Fibroblast of skin of scalp (primary cell): ENCODE measurements around the gene SOCS1.

ENCODE experiments used
- DNase-seq: peaks from one replicate; pipeline ENCODE4 v3.0.0-alpha.2; 2013

SOCS1 gene

DNA sequence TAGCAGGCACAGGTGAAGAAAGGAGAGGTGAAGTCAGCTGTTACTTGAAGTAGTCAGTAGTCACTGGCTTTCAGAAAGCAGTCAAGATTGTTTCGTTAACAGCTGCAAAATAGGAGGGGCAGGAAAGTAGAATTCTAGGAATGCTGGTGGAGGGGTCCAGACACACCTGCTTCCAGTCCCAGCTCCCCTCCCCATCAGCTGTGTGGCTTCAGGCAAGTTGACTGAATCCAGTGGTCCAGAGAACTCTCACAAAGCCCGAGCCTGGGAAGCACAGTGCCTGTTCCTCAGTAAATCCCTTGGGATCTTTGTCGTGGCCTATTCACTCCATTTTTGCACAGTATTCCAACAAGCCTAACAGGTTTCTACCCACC is 4.6 kb upstream of the SOCS1 start:
- DNase-seq, result no peak

DNA sequence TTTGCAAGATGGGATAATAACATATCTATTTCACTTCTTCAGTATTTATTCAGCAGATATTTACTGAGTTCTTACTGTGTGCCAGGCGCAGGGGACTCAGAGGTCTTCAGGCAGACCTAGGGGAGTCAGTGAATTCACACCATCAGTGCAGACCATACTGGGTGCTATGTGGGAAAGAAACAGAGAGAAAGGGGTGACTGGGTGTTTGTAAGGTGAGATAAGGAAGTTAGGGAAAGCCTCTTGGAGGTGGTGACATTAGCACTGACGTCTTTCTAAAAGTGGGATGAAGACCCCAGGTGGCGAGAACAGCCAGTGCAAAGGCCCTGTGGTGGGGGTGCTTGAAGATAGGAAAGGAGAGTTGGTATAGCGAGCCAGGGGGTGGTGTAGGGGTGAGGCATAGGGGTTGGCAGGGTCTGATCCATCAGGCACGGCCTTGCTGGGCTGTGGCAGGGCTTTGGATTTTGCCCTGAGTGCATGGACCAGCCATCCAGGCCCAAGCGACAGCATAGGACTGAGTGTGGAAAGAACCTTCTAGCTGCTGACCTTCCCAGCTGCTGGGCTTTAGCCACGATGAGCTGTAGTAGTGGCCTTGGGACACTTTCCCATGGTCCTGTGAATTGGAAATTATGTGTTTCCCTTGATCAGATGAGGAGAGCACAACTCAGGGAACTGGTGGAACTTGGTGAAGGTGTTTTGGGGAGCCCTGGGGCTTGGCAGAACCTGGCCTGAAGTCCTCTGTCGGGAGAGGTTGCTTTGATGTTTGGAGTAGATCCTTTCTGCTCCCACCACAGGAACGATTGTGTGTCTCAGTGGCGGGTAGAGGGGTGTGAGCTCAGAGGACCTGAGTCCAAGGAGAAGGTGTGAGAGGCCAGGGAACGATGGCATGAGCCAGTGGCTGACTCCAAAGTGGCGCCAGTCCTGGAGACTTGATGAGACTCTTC is 3.9 kb upstream of the SOCS1 start:
- no peak for DNase-seq

DNA sequence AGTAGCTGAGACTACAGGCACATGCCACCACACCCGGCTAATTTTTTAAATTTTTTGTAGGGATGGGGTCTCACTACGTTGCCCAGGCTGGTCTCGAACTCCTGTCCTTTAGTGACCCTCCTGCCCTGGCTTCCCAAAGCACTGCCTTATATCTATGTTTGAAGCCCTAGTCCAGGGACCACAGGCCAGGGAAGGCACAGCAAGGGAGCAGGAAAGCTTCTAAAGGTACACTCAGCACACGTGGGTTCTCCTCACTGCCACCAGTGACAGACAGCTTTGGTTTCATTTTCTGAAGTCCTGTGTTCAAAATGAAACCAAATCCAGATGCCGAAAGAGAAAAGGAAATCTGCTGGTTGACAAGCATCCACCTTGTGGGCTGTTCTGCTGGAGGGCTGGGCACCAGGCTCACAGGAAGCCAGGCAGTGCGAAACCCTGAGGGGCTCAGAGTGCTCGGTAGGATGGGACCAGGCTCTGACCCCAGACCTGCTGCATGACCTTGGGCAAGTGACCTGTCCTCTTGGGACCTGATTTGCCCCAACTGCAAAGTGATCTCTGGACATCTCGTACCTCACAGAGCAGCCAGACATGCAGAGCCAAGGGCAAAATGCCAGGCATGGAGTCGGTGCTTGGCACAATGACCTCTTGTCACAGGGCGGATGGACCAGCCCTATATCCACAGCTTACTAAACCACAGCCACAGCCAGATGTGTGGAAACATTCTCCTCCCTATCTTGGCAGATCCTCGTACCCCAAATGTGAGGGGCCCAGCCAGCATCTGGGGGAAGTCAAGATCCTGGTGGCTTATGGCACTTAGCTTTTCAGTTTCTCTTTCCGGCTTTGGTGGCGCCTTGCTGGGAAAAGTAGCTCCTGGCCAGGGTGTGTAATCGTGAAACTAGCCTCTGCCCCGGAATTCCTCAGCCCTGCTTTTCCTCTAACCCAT is 2.8 kb upstream of the SOCS1 start:
- DNase-seq, result no peak

DNA sequence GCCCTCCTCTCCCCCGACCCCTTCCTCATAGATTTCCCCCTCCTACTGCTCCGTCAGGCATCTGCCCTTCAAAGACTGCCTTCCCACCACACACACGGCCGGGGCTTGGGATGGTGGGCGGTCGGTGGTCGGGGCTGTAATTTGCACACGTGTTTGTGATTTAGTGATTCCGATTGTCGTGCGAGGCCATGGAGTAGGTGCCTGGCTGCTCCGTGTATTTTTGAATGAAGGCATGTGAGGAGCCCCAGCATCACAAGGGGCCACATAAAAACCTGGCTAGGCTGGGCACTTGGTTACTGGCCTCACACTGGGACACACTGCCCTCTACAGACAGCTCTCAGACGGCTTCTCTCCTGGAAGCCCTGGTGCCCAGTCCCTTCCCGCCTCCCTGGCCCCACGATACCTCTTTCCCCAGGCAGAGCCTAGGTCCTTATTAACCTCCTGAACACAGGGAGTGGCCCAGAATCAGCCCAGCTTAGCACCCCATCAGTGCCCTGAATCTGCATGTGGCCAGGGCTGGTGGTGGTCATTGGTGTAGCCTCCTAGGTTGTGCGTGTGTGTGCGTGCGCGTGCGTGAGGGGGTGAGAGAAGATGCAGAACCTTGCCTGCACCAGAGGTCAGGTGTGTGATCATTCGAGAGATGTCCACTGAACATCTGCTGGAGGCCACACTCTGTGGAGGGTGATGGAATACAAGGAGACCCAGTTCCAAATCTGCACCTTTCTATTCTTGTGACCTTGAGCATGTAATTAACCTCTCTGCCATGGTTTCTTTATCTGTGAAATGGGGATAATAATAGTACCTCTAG is 1.3 kb upstream of the SOCS1 start:
- DNase-seq, result peak; percentile 82

DNA sequence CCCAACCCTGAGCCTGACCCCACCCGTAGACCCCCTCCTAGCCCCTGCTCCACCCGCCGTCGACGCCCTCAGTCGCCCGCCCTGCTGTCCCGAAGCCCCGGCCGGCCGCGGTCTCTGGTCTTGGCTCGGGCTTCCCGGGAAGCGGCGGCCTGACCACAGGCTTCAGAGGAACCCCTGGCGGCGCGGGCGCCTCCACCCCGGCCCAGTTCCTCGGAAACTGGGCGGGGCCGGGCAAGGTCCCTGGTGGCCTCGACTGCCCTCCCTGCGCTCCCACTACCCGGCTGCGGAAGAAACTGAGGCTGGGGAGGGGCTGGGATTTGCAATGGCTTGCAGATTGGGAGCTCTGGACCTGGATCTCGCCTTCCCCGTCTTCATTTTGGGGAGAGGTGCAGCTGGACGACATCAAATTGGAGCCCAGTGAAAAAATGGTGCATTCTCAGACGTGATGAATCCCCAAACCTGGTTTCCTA is 692 bp upstream of the SOCS1 start:
- DNase-seq, result peak; percentile 51

DNA sequence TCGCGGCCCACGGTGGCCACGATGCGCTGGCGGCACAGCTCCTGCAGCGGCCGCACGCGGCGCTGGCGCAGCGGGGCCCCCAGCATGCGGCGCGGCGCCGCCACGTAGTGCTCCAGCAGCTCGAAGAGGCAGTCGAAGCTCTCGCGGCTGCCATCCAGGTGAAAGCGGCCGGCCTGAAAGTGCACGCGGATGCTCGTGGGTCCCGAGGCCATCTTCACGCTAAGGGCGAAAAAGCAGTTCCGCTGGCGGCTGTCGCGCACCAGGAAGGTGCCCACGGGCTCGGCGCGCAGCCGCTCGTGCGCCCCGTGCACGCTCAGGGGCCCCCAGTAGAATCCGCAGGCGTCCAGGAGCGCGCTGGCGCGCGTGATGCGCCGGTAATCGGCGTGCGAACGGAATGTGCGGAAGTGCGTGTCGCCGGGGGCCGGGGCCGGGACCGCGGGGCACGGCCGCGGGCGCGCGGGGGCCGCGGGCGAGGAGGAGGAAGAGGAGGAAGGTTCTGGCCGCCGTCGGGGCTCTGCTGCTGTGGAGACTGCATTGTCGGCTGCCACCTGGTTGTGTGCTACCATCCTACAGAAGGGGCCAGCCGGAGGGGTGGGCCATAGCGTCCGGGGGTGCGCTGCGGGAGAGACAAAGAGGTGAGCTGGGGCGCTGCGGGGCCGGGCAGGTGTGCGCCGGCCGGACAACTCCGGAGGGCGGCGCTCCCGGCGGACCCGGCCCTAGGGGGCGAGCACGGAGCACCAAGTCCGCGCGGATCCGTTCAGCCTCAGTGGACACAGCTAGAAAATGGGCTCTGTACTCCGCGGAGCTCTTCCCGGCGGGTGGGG is 879 bp downstream of the SOCS1 start:
- DNase-seq, result peak; percentile 41

DNA sequence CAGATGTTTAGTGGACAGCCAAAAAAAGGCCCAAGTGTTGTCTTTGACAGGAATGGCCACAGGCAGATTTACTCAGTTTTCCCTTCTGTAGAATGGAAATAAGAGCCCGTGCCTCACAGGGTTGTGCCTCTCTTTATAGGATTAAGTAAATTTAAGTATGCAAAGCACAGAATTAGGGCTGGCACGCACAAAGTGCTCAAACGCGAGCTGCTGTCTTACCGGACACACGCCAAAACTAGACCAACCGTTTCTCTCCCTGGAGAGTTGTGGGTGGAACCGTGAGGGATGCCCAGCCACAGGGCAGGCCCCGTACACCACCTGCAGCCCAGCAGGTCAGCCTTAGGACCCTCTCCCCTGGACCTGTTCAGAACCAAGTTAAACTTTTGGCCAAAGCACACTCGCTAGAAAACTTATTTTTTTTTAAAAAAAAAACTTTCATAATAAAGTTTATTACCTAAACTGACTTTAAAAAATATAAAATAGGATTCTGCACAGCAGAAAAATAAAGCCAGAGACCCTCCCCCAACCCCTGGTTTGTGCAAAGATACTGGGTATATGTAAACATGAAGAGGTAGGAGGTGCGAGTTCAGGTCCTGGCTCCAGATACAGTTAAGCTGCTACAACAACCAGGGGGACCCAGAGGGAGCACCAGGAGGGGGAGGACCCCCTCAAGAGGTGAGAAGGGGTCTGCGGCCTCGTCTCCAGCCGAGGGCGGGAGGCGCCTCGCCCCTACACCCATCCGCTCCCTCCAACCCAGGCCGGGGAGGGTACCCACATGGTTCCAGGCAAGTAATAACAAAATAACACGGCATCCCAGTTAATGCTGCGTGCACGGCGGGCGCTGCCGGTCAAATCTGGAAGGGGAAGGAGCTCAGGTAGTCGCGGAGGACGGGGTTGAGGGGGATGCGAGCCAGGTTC is 1.8 kb downstream of the SOCS1 start:
- DNase-seq, result no peak

DNA sequence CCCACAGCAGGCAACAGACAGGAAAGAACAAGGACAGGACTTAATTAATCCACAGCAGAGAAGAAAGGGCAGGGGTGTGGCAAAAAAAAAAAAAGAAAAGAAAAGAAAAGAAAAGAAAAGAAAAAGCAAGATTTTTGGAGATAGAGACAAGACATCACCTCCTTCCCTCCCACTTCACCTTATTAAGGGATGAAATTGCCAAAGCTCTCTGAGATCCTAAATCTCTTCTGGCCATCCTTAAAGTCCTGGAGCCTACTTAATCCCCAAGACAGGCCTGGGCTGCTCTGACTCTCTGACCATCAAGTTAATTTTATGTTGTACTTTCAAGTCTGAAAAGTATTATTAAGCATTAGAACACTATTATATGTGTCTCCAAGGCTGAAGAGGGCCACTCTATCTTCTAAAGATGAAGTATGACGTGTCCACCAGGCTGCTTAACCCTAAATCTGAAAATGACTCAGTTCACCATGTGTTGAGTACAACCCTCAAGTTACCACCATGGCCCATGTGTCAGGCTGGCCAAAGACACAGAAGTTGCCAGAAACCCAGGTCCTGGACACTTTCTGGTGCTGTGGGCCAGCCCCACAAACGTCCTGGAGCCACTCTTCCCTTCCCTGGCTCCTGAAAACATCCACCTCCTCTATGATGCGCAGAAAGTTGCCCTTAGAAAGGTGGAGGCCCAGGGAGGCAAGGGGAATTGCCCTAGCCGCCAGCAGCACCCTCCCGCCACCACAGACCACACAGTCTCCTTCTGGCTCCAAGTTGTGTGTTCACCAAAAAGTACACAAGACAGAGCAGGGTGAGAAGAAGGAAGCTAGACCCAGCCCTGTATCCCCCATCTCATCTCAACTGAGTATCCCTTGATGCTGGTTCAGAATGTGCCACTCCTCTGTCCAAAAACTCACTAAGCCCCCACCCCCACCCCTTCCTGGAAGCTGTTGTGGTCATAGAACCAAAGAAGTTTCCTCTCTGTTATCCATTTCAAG is 2.7 kb downstream of the SOCS1 start:
- no peak for DNase-seq

DNA sequence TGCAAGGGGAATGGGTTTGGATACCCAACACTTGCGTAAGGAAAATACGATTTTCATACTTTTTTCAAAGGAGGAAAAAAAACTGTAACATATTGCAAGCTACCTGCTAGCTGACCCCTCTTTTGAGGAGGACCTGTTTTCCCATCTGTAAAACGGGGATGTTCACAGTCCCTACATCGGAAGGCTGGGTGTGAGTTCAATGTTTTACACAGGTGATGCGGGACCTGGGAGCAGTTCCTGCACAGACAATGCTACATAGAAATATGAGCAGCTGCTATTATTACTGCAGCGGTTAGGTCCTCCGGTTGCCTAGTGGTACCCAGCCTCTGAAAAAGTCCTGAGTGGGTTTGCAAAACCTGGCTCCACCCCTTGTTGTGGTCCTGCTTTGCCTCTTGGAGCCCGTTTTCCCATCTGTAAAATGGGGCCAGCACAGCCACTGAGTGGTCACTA is 3.5 kb downstream of the SOCS1 start:
- DNase-seq, result no peak

DNA sequence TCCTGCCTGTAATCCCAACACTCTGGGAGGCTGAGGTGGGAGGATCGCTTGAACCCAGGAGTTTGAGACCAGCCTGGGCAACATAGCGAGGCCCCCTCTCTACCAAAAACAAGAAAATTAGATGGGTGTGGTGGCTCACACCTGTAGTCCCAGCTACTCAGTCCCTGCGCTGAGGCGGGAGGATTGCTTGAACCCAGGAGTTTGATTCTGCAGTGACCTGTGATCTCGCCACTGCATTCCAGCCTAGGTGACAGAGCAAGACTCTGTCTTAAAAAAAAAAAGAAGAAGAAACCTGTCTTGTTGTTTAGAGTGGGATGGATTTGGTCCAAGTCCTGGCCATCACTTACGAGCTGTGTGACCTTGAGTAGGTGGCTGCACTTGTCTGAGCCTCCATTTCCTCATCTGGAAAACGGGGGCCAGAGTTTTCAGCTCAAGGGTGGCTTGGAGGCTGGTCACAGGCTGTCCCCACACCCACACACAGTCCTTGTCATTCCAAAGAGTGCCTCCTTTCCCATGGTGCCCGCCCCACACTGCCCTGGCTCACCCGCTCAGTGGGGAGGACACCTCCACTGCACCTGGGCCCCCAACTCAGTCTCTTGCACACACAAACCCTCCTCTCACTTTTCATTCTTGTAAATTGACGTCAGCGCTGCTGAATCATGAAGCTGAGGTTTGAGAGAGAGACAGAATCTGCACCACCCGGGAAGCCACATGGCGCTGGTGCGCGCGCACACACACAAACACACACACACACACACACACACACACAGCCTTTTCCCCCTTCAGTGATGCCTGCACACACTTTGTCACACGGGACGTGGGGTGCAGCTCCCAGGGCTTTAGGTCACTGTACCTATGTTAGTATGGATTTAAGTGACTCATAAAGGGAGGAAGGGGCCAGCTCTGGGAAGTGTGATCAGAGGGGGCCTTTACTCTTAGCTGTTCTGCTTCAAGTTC is 4.2 kb downstream of the SOCS1 start:
- peak; percentile 68 for DNase-seq

DNA sequence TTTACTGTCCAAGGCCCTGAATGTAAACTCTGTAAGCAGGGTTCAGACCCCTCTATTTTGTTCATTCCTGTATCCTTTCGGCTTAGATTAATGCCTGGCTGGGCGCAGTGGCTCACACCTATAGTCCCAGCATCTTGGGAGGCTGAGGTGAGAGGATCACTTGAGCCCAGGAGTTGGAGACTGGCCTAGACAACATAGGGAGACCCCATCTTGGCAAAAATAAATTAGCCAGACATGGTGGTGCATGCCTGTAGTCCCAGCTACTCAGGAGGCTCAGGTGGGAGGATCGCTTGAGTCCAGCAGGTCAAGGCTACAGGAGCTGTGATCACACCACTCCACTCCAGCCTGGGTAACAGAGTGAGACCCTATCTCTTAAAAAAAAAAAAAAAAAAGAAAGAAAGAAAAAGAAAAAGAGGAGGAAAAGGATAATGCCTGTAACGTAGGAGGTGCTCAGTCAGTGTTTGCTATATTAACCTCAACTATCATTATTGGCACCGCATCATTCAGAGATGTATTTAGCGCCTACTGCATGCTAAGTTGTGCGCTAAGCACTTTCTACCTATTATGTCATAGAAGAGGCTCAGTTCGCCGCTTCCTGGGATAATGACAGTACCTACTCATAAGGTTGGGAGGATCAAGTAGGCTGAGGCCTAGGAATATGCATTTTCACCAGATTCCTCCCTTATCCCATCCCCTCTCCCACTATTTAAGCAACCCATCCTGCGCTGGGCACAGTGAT is 5.0 kb downstream of the SOCS1 start:
- DNase-seq, result no peak

DNA sequence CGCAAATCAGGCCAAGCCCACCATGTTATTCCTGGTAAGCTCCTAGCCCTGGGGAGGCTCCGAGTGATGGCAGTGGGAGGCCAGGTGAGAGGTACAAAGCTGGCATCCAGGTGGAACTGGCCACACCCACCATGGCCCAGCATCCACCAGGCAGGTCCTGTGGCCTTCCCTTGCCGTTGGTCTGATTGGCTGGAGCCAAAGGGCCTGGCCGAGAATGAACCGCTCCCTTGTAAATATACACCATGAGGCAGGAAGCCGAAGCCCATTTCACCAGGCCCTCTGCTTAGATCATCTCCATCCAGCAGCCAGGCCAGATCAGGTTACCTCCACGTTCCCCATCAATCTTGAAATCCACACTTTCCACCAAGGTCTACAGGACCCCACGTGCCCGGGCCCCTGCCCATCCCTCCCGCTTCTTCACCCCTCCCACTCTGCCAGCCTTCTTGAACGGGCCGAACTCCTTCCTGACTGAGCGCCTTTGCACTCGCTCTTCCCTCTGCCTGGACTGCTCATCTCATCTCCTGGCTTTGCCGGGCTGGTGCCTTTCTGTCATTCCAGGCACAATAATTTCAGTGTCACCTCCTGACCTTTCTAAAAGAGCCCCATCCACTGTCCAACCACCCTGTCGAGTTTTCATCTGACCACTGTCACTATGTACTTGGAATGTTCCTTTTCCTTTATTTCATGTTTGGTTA is 5.8 kb downstream of the SOCS1 start:
- no peak for DNase-seq

DNA sequence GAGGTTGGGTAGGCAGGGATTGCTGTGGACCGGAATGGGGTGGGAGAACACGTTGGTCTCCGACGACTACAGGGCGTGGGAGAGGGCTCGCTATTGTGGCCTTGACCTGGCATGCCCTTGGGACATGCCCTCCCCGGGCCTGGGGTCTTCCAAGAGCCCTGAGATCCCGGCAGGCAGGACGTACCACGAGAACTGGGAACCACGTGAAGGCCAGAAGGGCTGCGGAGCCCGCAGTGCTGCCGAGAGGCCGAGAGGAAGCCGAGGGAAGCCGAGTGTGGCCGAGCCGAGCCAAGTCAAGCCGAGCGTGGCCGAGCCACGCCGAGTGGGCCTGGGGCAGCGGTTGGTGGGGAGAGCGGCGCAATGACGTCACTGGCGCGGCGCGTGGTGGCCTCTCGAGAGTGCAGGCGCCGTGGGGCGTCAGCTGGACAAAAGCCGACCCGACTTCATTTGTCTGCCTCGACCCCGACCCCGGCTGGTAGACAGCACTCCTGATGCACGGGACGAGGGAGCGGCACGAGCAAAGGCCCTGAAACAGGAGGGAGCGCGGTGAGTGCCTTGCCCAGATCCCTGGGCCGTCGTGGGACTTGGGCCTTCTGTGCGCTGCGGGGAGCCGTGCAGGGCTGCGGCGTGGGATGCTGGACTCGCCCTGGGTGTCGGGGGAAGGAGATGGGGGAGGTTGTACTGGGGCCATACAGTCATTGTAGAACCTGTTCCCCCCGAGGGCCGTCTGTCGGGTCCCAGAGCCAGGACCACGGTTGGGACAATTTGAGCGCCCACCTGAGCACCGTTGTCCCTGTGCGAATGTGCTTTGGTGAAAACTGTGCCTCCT is 6.6 kb downstream of the SOCS1 start:
- no peak for DNase-seq

DNA sequence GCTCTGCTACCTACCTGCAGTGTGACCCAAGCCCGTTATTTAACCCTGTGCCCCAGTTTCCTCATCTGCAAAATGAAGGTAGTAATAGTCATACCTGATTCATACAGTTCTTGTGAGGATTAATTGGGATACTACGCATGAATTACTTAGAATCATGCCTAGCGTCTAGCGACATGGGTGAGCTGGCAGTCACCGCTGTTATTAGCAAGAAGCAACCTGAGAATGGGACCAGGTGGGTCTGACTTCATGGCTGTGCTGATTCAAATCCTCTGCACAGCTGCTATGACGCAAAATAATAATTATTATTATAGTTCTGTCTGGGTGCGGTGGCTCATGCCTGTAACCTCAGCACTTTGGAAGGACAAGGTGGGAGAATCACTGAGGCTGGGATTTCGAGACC is 7.9 kb downstream of the SOCS1 start:
- DNase-seq, result no peak

DNA sequence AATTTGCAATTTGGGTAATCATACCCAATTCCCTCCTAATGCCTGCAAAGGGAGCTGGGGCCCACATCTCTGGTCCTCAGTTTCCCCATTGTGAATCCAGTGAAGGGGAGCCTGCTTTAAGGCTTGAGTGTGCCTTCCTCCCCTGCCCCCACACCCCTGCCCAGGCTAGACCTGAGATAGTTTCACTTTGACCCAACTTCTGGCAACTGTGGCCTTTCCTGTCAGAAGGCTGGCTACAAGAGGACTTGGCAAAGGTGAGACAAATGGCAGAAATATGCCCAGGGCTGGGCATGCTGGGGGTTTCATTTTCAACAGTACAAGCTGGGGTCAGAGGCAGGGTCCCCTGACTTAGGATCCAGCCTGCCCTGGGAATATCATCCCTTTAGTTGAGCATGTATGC is 10.0 kb downstream of the SOCS1 start:
- no peak for DNase-seq
